Activated T-helper 9 cell treated with anti-CD3 and anti-CD28 coated beads, Interleukin-2, amount 50 U/mL, for 16 hours (primary cell): ENCODE measurements around the gene ARL6IP4.
A peak's percentile ranks its signal among the peaks of the same experiment; 100 is the strongest.
"Not testable (repeated sequence)": the region's sequence is repeated elsewhere in the genome, so short reads cannot be mapped to it uniquely, and the experiment has no call there.

Source experiments
- DNase-seq: peaks from one replicate; pipeline ENCODE4 v3.0.0-alpha.2; 2020; ENCODE audit warnings: low read depth

The ARL6IP4 gene

DNA sequence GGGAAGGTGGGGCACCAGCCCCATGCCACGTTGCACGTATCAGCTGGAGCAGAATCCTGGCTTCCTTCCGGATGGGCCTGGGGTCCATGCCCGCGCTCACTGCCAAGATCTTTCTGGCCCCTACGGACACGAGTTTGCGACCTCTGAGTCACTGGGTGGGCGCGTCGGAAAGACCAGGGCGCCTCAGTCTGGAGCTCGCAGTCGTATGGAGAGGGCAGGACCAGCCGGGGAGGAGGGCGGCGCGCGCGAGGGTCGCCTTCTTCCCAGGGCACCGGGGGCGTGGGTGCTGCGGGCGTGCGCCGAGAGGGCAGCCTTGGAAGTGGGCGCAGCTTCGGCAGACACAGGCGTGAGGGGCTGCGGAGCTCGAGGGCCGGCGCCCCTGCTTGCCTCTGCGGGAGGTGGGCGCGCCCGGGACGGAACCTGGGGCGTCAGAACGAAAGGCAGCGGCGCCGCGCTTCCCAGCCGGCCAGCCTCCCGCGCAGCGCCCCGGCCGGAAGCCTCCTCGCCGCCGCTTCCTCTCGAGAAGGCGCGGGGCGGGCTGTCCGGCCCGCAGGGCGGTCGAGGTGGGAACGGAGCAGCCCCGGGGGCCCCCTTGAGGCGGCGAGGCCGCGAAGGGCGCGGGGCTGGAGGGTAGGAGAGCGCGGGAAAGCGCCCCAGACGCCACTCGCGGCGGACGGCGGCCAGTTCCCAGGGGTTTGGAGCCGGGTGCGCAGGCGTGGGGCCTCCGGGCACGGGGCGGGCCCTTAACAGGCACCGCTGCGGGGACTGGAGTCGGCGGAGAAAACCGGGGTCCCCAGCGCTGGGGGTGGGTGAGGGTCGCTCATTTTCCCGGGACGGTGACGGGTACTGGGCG is at the start of gene ARL6IP4:
Gene ARL6IP4 (plus strand): TSS at position 499 of the 853 bp plus-strand sequence. CDS start 459 bp downstream, outside the sequence.
- DNase-seq, result peak; percentile 53

GRCh38 chr12:122932207-122932606 is 48.3 kb upstream of the ARL6IP4 start:
- DNase-seq, result no peak

DNA sequence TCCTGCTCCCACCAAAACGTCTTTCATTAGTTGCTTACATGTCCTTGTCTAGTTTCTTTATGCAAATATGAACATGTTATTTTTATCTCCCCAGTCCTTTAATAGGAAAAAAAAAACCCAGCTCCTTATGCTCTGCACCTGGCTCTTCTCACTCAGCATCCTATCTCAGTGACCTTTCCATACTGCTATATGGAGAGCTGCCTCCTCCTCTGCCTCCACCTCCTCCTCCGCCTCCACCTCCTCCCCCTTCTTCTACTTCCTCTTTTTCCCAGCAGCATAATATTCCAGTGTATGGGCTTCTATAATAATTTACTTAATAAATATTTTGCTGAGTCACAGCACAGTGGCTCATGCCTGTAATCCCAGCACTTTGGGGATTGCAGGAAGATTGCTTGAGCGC is 45.8 kb upstream of the ARL6IP4 start:
- DNase-seq, result no peak

GRCh38 chr12:122935318-122935717 is 45.2 kb upstream of the ARL6IP4 start:
- no peak for DNase-seq

DNA sequence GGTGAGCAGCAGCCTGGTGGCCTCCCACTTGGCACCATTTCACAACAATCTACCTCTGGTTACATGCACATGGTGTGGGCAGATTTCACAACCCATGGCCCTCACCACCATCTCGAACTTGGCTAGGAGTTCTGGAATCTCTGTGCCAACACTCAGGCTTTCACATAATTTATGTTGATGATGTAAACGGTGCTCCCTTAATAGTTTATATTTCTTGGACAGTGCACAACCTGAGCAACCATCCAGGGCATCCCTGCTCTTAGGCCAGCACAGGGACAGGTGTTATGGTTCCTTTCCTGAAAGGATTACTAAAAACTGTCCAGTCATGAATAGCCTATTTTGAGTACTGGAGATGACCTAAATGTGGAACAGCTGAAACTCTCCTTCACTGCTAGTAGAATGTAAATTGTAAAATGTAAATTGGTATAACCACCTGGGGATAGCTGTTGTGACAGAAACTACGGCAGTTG is 42.8 kb upstream of the ARL6IP4 start:
- DNase-seq, result no peak

GRCh38 chr12:122939125-122939524 is 41.4 kb upstream of the ARL6IP4 start:
- DNase-seq, result no peak

DNA sequence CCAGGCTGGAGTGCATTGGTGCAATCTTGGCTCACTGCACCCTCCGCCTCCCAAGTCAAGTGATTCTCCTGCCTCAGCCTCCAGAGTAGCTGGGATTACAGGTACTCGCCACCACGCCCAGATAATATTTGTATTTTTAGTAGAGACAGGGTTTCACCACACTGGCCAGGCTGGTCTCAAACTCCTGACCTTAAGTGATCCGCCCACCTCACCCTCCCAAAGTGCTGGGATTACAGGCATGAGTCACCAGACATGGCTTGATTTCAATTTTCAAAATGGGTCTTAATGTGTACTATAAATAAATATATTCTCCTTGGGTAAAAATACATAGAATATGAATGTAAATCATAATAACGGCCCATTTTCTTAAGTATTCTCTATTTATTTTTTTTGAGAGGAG is 39.1 kb upstream of the ARL6IP4 start:
- not testable (repeated sequence) for DNase-seq

- DNase-seq, result no peak
Observed at GRCh38 chr12:122942637-122943036, 37.8 kb upstream of the ARL6IP4 start.

GRCh38 chr12:122943196-122943595 is 37.3 kb upstream of the ARL6IP4 start:
- DNase-seq, result no peak

DNA sequence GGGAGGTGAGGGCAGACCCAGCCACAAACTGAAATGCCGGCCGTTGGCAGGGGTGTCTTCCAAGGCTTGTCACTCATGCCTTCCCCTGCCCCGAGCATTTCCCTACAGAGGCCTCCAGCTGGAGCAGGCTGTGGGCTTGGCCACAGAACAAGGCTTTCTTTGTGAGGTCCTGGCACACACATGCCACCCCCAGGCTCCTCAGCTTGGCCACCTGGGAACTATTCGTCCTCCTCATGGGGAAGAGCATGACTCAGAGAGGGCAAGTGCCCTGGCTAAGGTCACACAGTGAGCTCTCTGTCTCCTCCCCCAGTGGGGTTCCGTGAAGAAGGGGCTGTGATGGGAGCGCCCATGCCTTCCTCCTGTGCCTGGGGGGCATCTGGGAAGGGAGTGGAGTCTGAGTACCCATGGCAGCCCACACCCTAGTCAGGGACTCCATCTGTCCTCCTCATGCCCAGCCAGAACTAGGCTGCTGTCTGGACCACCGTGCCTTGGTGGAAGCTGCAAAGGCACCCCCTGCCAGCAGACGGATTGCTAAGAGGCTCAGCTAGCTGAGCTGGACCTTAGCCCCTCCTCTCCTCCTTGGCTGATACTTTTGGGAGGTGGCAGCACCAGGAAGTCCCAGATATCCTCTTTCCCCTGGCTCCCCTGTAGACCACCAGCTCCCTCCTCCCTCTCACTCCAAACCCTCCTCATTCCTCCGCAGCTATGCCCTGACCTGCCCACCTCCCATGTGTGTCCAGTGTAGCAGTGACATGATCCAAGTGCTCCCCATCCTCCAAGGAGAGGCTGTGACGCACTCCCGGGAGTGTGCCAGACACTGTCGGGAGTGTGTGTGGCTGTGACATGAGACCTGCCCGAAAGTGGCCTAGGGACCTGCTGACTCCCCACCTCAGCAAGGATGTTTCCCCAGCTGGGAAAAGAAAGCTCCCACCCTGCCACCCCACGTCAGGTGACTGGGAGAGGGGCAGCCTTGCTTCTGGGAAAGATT is 35.6 kb upstream of the ARL6IP4 start:
- no peak for DNase-seq

DNA sequence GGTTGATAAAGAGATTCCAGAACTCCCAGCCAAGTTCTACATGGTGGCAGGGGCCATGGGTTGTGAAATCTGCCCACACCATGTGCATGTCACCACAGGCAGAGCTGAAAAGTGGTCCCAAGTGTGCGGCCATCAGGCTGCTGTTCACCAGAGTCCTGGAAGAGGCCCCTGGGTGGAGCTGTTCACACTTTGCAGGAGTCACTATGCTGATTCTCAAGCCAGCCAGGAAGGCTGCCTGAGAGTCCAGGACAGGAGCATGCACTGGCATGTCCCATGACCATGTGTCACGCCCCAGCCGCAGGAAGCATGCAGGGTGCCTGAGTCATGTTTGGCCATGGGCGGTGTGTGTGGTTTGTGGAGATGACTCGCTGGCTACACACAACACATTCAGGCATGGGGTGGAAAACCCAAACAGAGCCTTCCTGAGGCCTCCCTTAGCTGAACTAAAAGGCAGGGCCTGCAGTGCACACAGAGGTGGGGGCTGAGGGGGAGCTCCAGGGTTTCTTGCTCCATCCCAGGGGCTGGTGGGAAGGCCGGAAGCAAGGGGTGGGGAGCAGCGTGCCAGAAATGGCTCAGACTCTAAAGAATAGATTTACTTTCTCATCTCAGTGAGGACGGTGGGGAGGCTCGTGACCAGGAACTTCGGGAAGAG is 33.7 kb upstream of the ARL6IP4 start:
- DNase-seq, result peak; percentile 78

- no peak for DNase-seq
Observed at GRCh38 chr12:122947352-122947792, 33.1 kb upstream of the ARL6IP4 start.

DNA sequence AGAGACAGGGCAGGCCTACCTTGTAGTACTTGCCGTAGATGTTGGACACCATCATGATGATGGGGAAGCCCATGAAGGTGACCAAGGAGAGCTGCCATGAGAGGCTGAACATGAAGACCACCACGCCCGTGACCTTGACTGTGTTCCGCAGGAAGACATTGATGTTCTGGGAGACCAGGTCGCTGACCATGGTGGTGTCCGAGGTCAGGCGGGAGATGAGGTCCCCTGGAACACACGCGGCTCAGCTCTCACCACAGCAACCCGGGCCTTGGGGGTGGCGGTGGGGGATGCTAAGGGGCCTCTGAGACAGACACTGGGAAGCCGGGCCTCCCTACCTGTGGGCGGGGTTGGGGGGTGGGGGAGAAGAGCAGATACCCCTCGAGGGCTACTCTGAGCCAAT is 31.9 kb upstream of the ARL6IP4 start:
- DNase-seq, result no peak

- DNase-seq, result no peak
Observed at GRCh38 chr12:122949405-122949804, 31.1 kb upstream of the ARL6IP4 start.

- DNase-seq, result no peak
Observed at GRCh38 chr12:122949816-122950675, 30.4 kb upstream of the ARL6IP4 start.

DNA sequence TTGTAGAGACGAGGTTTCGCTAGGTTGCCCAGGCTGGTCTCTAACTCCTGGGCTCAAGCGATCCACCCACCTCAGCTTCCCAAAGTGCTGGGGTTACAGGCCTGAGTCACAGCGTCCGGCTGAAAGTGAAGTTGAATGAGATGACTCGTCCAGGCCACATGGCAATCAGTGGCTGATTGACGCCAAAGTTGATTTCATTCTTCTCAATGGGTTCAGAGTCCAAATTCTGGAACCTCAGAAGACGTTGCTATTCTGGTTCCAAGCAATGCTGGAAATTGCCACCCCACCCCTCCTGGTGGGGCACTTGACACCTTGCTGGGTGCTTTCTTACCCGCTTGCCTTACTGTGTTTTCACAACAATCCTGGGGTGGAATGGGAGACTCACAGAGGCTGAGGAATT is 29.1 kb upstream of the ARL6IP4 start:
- DNase-seq, result no peak

DNA sequence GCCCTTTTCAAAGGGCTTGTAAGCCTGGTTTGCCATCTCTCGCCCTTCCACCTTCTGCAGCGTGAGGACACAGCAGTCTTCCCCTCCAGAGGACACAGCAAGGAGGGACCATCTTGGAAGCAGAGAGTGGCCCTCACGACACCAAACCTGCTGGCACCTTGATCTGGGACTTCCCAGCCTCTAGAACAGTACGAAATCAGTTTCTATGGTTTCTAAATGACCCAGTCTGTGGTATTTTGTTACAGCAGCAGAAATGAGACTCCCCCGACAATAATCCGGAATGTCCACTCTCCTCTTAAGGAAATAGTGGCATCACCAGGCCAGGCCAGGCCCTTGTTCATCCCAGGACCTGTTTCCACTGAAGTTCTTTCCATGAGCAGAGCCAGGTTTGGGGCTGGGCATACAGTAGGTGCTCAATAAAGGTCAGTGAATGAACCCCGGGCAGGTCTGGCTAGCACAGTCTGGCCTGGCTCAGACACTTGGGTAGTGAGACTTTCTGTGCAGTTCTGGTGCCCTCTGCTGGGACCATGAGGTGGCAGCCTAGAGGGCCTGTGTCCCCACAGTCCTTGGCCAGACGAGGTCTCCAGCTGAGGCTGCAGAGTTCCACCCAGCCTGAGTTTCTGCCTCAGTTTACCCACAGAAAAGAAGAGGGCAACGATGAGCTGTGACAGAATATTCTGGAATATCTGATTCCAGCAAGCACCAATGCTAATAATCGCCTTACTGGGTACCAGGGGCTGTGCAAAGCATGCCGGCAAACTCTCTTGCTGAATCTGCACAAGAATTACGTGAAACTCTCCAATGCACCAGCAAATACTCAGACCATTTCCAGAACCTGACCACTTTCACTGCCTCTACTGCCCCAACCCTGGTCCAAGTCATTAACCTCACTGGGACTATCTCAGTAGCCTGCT is 28.2 kb upstream of the ARL6IP4 start:
- peak; percentile 61 for DNase-seq

DNA sequence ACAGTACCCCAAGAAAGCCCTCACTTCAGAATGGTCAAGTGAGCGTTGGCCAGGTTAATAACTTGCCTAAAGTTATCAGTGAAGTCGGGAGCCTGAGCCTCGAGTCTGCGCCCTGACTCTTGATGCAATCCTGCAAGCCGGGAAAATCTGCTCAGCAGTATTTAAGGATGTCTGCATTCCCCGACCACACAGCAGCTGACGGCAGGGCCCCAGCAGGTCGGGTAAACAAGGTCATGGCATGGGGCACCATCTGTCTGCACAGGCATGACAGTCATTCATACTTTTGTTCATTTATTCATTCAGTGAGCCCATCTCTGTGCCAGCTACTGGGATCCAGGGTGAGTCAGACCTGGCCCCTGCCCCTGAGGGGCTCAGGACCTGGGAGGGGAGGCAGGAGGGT is 25.3 kb upstream of the ARL6IP4 start:
- no peak for DNase-seq

GRCh38 chr12:122956035-122956434 is 24.4 kb upstream of the ARL6IP4 start:
- DNase-seq, result no peak
